GM12878 (cell line): Measurements from ENCODE around the gene ACSS1. TPM values are rescaled to one million over a fixed set of nuclear protein-coding genes. Genes with fewer than 3 reads are reported as not detected.

Experiments
- ATAC-seq: fragments of 200-7000 bp; cut with Tn5 transposase; 3 replicates; pipeline ENCODE4 v1.9.1; 2020; ENCODE audit warnings: mild to moderate bottlenecking, moderate library complexity
- BruUV-seq: library from RNA; stranded (reverse); fragments of 400-500 nt; replicated peaks from 2 replicates; lab custom pipeline; 2021; lab: Mats Ljungman, UMichigan
- CTCF ChIA-PET: fragments of 300-600 bp; sonication (Branson Sonifier 250); formaldehyde crosslinking; extraction: SDS; loops from one replicate; lab custom pipeline; 2021; ENCODE audit warnings: inconsistent platforms; lab: Yijun Ruan, JAX
- POLR2A ChIA-PET: fragments of 350-600 bp; formaldehyde crosslinking; extraction: SDS; loops from one replicate; lab custom pipeline; 2021; ENCODE audit warnings: inconsistent platforms; lab: Charles Lee
- RAD21 ChIA-PET: fragments of 300-600 bp; sonication (Branson Sonifier 250); formaldehyde crosslinking; loops from one replicate; lab custom pipeline; 2023; ENCODE audit warnings: antibody characterized with exemption; ENCODE audit not compliant: unreplicated experiment; lab: Charles Lee
- SMC1A ChIA-PET: fragments of 300-600 bp; sonication (Branson Sonifier 250); formaldehyde crosslinking; loops from one replicate; lab custom pipeline; 2023; ENCODE audit not compliant: unreplicated experiment, uncharacterized antibody; lab: Charles Lee
- DNase-seq: peaks from one replicate; pipeline ENCODE4 v3.0.0-alpha.2; 2011; ENCODE audit warnings: low read depth, low spot score
- FAIRE-seq: peaks from 3 replicates; lab custom pipeline; 2011; peaks lifted over from hg19 to GRCh38; lab: Jason Lieb, UNC
- H2AFZ ChIP-seq: 2 replicates; pipeline ENCODE4 v1.6.0; 2011; ENCODE audit warnings: low read depth, low read length, control low read depth; ENCODE audit not compliant: control insufficient read depth
- H3K27ac ChIP-seq: 2 replicates; pipeline ENCODE4 v1.5.1; 2011; ENCODE audit warnings: control low read depth; ENCODE audit not compliant: control insufficient read depth, insufficient read depth
- H3K27me3 ChIP-seq, 2 experiments: replicated peaks in 1 of 2; 2 replicates each; pipeline versions ENCODE4 v1.6.0 to v1.6.1; 2011; ENCODE audit warnings: low read length in 1 of 2; ENCODE audit not compliant: control insufficient read depth in 2 of 2, insufficient read depth in 2 of 2
- H3K36me3 ChIP-seq, 2 experiments: 2 replicates each; pipeline ENCODE4 v1.5.1; 2011; ENCODE audit warnings: low read length in 1 of 2; ENCODE audit not compliant: control insufficient read depth in 2 of 2, insufficient read depth in 2 of 2
- H3K4me1 ChIP-seq: 2 replicates; pipeline ENCODE4 v1.6.1; 2011; ENCODE audit warnings: mild to moderate bottlenecking, low read length, moderate library complexity, mixed read lengths; ENCODE audit not compliant: control insufficient read depth, insufficient read depth
- H3K4me2 ChIP-seq: 2 replicates; pipeline ENCODE4 v1.6.0; 2011; ENCODE audit warnings: control low read depth; ENCODE audit not compliant: control insufficient read depth, insufficient read depth
- H3K4me3 ChIP-seq: fragments of 200-600 bp; sonication (generic); 2 replicates; pipeline ENCODE4 v1.5.1; 2016
- H3K79me2 ChIP-seq: 2 replicates; pipeline ENCODE4 v1.6.0; 2011; ENCODE audit warnings: low read length; ENCODE audit not compliant: control insufficient read depth, insufficient read depth
- H3K9ac ChIP-seq: 2 replicates; pipeline ENCODE4 v1.8.0; 2011; ENCODE audit warnings: low read length, control low read depth, mixed read lengths; ENCODE audit not compliant: control insufficient read depth, insufficient read depth
- H3K9me3 ChIP-seq: replicated peaks from 3 replicates; pipeline ENCODE4 v1.5.1; 2011; ENCODE audit warnings: mild to moderate bottlenecking, low read length; ENCODE audit not compliant: control insufficient read depth, insufficient read depth
- H4K20me1 ChIP-seq: 2 replicates; pipeline ENCODE4 v1.6.0; 2011; ENCODE audit not compliant: control insufficient read depth, insufficient read depth
- BHLHE40 ChIP-seq, 2 experiments: fragments of 450-650 bp in 1 of 2; IDR thresholded peaks; 2 replicates each; pipeline ENCODE4 v1.6.1; 2011 to 2017; ENCODE audit warnings: low read depth in 2 of 2, borderline replicate concordance in 1 of 2, improper control_type of control experiment in 1 of 2, low read length in 1 of 2, mild to moderate bottlenecking in 1 of 2
- EED ChIP-seq: sonication (generic); IDR thresholded peaks from 2 replicates; pipeline ENCODE4 v1.6.1; 2016; ENCODE audit warnings: antibody characterized with exemption, low read depth
- FOXK2 ChIP-seq: fragments of 450-650 bp; IDR thresholded peaks from 2 replicates; pipeline ENCODE4 v1.6.1; 2017; ENCODE audit warnings: mild to moderate bottlenecking, moderate library complexity
- FOXM1 ChIP-seq: IDR thresholded peaks from 2 replicates; pipeline ENCODE4 v1.6.1; 2012; ENCODE audit warnings: low read depth, mild to moderate bottlenecking, inconsistent platforms, low read length, moderate library complexity
- GATAD2B ChIP-seq: fragments of 450-650 bp; conservative IDR thresholded peaks from 2 replicates; pipeline ENCODE4 v1.6.1; 2017; ENCODE audit warnings: low read depth, mild to moderate bottlenecking, moderate library complexity
- JUNB ChIP-seq: IDR thresholded peaks from 2 replicates; pipeline ENCODE4 v1.6.1; 2016; ENCODE audit warnings: antibody characterized with exemption, mild to moderate bottlenecking
- KAT2A ChIP-seq: conservative IDR thresholded peaks from 2 replicates; pipeline ENCODE4 v1.6.1; 2011; ENCODE audit warnings: low read depth, low read length; ENCODE audit not compliant: control insufficient read depth
- KDM1A ChIP-seq: fragments of 200-600 bp; sonication (generic); IDR thresholded peaks from 2 replicates; pipeline ENCODE4 v1.6.1; 2016; ENCODE audit warnings: borderline replicate concordance
- MTA3 ChIP-seq: IDR thresholded peaks from 2 replicates; pipeline ENCODE4 v1.6.1; 2012; ENCODE audit warnings: low read length, inconsistent platforms, borderline replicate concordance
- NR2C1 ChIP-seq: fragments of 450-650 bp; IDR thresholded peaks from 2 replicates; pipeline ENCODE4 v1.6.1; 2017; ENCODE audit warnings: antibody characterized with exemption, mild to moderate bottlenecking, moderate library complexity
- POLR2AphosphoS2 ChIP-seq: IDR thresholded peaks from 2 replicates; pipeline ENCODE4 v1.6.1; 2011; ENCODE audit warnings: low read depth, mild to moderate bottlenecking, low read length, improper control_type of control experiment, moderate library complexity
- RAD51 ChIP-seq: fragments of 450-650 bp; IDR thresholded peaks from 2 replicates; pipeline ENCODE4 v1.6.1; 2016; ENCODE audit warnings: moderate library complexity, mild to moderate bottlenecking, inconsistent platforms
- RUNX3 ChIP-seq: IDR thresholded peaks from 2 replicates; pipeline ENCODE4 v1.6.1; 2012; ENCODE audit warnings: low read length, inconsistent platforms
- SUPT20H ChIP-seq: IDR thresholded peaks from 2 replicates; pipeline ENCODE4 v1.6.1; 2011; ENCODE audit warnings: low read depth, mild to moderate bottlenecking, low read length, moderate library complexity, borderline replicate concordance; ENCODE audit not compliant: control insufficient read depth
- TBL1XR1 ChIP-seq: IDR thresholded peaks from 2 replicates; pipeline ENCODE4 v1.6.1; 2012; ENCODE audit warnings: low read depth, low read length, improper control_type of control experiment
- YY1 ChIP-seq: IDR thresholded peaks from 2 replicates; pipeline ENCODE4 v1.6.1; 2011; ENCODE audit warnings: low read depth, mild to moderate bottlenecking, low read length
- WGBS: methylation state at CpG from one replicate; pipeline ENCODE4 v1.1.6; 2016; ENCODE audit warnings: low lambda C conversion rate; ENCODE audit not compliant: insufficient replicate concordance, insufficient coverage; ENCODE audit errors: missing lambda C conversion rate; 5-methylcytosine and 5-hydroxymethylcytosine counted together
- in situ Hi-C: fragments of 300-500 bp; cut with MboI; formaldehyde crosslinking; loops from 9 replicates; pipeline ENCODE4 v1.14.3; 2018; ENCODE audit warnings: mixed read lengths
- intact Hi-C: fragments of 100-400 bp; cut with micrococcal nuclease; formaldehyde crosslinking; loops from one replicate; pipeline ENCODE4 v1.14.2; 2022; ENCODE audit not compliant: unreplicated experiment
- polyA plus RNA-seq, 11 experiments: library from polyadenylated mRNA; depleted of rRNA in 4 of 11; unstranded in 6 of 11; stranded (reverse) in 5 of 11; fragments of >200 nt; fragmentation: Nextera tagmentation in 4 of 11; fragmentation: Illumina TruSeq in 1 of 11; extraction: Ambion mirVana in 4 of 11; extraction: Trizol in 1 of 11; gene quantifications; 1 replicate in 1 of 11; 2 replicates in 10 of 11; pipeline versions ENCODE4 v1.2.1 to v1.2.3, GENCODE V29; 2011 to 2016; ENCODE audit warnings: inconsistent platforms in 2 of 11, missing spikeins in 2 of 11, low read depth in 1 of 11
- total RNA-seq, 4 experiments: library from RNA; depleted of rRNA in 3 of 4; stranded (reverse); fragments of >200 nt in 3 of 4; fragmentation: Illumina TruSeq in 1 of 4; extraction: Trizol in 1 of 4; gene quantifications; 2 replicates each; pipeline versions ENCODE4 v1.2.1 to v1.2.3, GENCODE V29; 2013 to 2021
- TF ChIP-seq, protein P1 (sequence below): fragments of 450-650 bp; IDR thresholded peaks from 2 replicates; pipeline ENCODE4 v1.6.1; 2017; ENCODE audit warnings: borderline replicate concordance
- TF ChIP-seq, protein P2 (sequence below): fragments of 450-650 bp; IDR thresholded peaks from 2 replicates; pipeline ENCODE4 v1.6.1; 2017; ENCODE audit warnings: mild to moderate bottlenecking, moderate library complexity
- TF ChIP-seq, protein P3 (sequence below): IDR thresholded peaks from 2 replicates; pipeline ENCODE4 v1.6.1; 2011; ENCODE audit warnings: borderline replicate concordance, low read depth, mild to moderate bottlenecking, moderate library complexity, low read length; ENCODE audit not compliant: insufficient read depth, poor library complexity, severe bottlenecking

Gene ACSS1
- total and polyA plus RNA-seq, 10 of the 15 experiments (the other 5 are each of a cell fraction or from before 2014, with no cell fraction given) = 1.3 to 44.9 (median 31.1) TPM

DNA sequence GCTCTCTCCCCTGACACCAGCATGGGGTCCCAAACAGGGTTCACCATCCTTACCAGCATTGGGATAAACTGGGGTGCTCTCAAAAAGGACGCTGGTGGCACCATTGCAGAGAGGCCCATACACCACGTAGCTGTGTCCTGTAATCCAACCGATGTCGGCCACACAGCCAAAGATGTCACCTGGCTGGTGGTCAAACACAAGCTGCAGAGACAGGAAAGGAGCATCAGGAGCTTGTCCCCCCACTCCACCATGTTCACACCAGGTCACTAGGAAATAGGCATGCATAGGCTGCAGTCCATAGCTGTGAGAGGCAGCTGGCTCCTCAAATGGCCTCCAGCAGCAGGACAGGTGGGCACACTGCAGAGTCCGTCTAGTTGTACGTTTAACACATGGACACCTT, 36.6 kb downstream of the ACSS1 start:
- no TSS peak for BruUV-seq
- no peaks in the 10 kb centered on the region for H3K4me1 ChIP-seq
- H3K27ac ChIP-seq = no peak overlapping the region
- ChIA-PET CTCF (no interaction called here), RAD21 (no interaction called here), POLR2A (no interaction called here), SMC1A (interaction anchor here (1.0 to 1.1 kb wide), 2 partner anchors 23 to 44 kb away, joined by 3 read pairs; no protein-coding TSS in a partner anchor)
- DNase-seq = no peak
- TF ChIP-seq RAD51 (no peak), NR2C1 (no peak), BHLHE40 (IDR thresholded peaks at IDR 0.05; ENCODE audit: borderline replicate concordance in 1 of 2, low read depth in 2 of 2, low read length in 1 of 2) (no peak), JUNB (no peak), RUNX3 (no peak), MTA3 (no peak), SUPT20H (no peak), POLR2AphosphoS2 (no peak), YY1 (no peak), GATAD2B (no peak), EED (no peak), KAT2A (no peak), FOXK2 (no peak), KDM1A (no peak), FOXM1 (no peak), TBL1XR1 (no peak)
- TF ChIP-seq, protein P1, sequence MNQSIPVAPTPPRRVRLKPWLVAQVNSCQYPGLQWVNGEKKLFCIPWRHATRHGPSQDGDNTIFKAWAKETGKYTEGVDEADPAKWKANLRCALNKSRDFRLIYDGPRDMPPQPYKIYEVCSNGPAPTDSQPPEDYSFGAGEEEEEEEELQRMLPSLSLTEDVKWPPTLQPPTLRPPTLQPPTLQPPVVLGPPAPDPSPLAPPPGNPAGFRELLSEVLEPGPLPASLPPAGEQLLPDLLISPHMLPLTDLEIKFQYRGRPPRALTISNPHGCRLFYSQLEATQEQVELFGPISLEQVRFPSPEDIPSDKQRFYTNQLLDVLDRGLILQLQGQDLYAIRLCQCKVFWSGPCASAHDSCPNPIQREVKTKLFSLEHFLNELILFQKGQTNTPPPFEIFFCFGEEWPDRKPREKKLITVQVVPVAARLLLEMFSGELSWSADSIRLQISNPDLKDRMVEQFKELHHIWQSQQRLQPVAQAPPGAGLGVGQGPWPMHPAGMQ = no peak
- TF ChIP-seq, protein P2, sequence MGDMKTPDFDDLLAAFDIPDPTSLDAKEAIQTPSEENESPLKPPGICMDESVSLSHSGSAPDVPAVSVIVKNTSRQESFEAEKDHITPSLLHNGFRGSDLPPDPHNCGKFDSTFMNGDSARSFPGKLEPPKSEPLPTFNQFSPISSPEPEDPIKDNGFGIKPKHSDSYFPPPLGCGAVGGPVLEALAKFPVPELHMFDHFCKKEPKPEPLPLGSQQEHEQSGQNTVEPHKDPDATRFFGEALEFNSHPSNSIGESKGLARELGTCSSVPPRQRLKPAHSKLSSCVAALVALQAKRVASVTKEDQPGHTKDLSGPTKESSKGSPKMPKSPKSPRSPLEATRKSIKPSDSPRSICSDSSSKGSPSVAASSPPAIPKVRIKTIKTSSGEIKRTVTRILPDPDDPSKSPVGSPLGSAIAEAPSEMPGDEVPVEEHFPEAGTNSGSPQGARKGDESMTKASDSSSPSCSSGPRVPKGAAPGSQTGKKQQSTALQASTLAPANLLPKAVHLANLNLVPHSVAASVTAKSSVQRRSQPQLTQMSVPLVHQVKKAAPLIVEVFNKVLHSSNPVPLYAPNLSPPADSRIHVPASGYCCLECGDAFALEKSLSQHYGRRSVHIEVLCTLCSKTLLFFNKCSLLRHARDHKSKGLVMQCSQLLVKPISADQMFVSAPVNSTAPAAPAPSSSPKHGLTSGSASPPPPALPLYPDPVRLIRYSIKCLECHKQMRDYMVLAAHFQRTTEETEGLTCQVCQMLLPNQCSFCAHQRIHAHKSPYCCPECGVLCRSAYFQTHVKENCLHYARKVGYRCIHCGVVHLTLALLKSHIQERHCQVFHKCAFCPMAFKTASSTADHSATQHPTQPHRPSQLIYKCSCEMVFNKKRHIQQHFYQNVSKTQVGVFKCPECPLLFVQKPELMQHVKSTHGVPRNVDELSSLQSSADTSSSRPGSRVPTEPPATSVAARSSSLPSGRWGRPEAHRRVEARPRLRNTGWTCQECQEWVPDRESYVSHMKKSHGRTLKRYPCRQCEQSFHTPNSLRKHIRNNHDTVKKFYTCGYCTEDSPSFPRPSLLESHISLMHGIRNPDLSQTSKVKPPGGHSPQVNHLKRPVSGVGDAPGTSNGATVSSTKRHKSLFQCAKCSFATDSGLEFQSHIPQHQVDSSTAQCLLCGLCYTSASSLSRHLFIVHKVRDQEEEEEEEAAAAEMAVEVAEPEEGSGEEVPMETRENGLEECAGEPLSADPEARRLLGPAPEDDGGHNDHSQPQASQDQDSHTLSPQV = no peak
- TF ChIP-seq, protein P3, sequence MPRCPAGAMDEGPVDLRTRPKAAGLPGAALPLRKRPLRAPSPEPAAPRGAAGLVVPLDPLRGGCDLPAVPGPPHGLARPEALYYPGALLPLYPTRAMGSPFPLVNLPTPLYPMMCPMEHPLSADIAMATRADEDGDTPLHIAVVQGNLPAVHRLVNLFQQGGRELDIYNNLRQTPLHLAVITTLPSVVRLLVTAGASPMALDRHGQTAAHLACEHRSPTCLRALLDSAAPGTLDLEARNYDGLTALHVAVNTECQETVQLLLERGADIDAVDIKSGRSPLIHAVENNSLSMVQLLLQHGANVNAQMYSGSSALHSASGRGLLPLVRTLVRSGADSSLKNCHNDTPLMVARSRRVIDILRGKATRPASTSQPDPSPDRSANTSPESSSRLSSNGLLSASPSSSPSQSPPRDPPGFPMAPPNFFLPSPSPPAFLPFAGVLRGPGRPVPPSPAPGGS = no peak
- H4K20me1 ChIP-seq = no peaks in the 10 kb centered on the region
- no peak overlapping the region for H3K4me2 ChIP-seq
- H2AFZ ChIP-seq = no peak overlapping the region
- intact Hi-C loops (no loop called here), in situ Hi-C loops (loop anchor here (5.0 kb wide), 1 partner anchor 49 kb away; no protein-coding TSS in a partner anchor)
- H3K27me3 ChIP-seq = no peaks in the 10 kb centered on the region
- ATAC-seq = no peak
- no peak overlapping the region for H3K4me3 ChIP-seq
- H3K9ac ChIP-seq = no peak overlapping the region
- H3K79me2 ChIP-seq = no peaks in the 10 kb centered on the region
- no peaks in the 10 kb centered on the region for H3K9me3 ChIP-seq
- over 99% methylated on average over 6 of the region's 6 CpGs for WGBS
- H3K36me3 ChIP-seq = peaks cover 4 to 8% of the 10 kb centered on the region in 2 experiments; a peak in 3 of 4 replicates
- no peak for FAIRE-seq
